ENCODE results near the gene EPHB1. TPM values are rescaled to one million over a fixed set of nuclear protein-coding genes. Genes with fewer than 3 reads are reported as not detected.

EPHB1 gene
- total RNA-seq, 1 donor from 2014 or later, result 1.8 TPM

GRCh38 chr3:135190658-135191057 lies 395.6 kb downstream of the EPHB1 start:
- DNase-seq (ENCODE audit: low spot score, unreplicated experiment), result no peak
- TF ChIP-seq CTCF (IDR thresholded peaks at IDR 0.05; ENCODE audit: unreplicated experiment), result no peak
- H3K27ac Mint-ChIP-seq, result no peak overlapping the region
- no peaks in the 10 kb centered on the region for H3K36me3 Mint-ChIP-seq (ENCODE audit: insufficient read depth)
- no peak overlapping the region for H3K4me3 Mint-ChIP-seq (ENCODE audit: low read depth)
- H3K27me3 Mint-ChIP-seq, result peaks cover 5% of the 10 kb centered on the region
- peaks cover 4% of the 10 kb centered on the region for H3K4me1 Mint-ChIP-seq (ENCODE audit: low read depth)
- no peaks in the 10 kb centered on the region for H3K9me3 Mint-ChIP-seq (ENCODE audit: low read depth)

GRCh38 chr3:135191708-135192107 lies 396.6 kb downstream of the EPHB1 start:
- H3K4me3 Mint-ChIP-seq (ENCODE audit: low read depth), result no peak overlapping the region
- TF ChIP-seq CTCF (IDR thresholded peaks at IDR 0.05; ENCODE audit: unreplicated experiment), result no peak
- H3K27me3 Mint-ChIP-seq, result peaks cover 5% of the 10 kb centered on the region
- no peak for DNase-seq (ENCODE audit: low spot score, unreplicated experiment)
- H3K4me1 Mint-ChIP-seq (ENCODE audit: low read depth), result peaks cover 4% of the 10 kb centered on the region
- H3K27ac Mint-ChIP-seq, result no peak overlapping the region
- no peaks in the 10 kb centered on the region for H3K36me3 Mint-ChIP-seq (ENCODE audit: insufficient read depth)
- H3K9me3 Mint-ChIP-seq (ENCODE audit: low read depth), result no peaks in the 10 kb centered on the region

- Mint-ChIP-seq H3K4me3 (ENCODE audit: low read depth) (no peak overlapping the region), H3K4me1 (ENCODE audit: low read depth) (peaks cover 4% of the 10 kb centered on the region), H3K36me3 (ENCODE audit: insufficient read depth) (no peaks in the 10 kb centered on the region), H3K9me3 (ENCODE audit: low read depth) (no peaks in the 10 kb centered on the region), H3K27ac (no peak overlapping the region), H3K27me3 (peaks cover 5% of the 10 kb centered on the region)
- DNase-seq (ENCODE audit: low spot score, unreplicated experiment), result no peak
- TF ChIP-seq CTCF (IDR thresholded peaks at IDR 0.05; ENCODE audit: unreplicated experiment), result no peak
Measured at GRCh38 chr3:135192929-135193328, 397.9 kb downstream of the EPHB1 start.

GRCh38 chr3:135197246-135197645 lies 402.2 kb downstream of the EPHB1 start:
- Mint-ChIP-seq H3K4me1 (ENCODE audit: low read depth) (peaks cover 3% of the 10 kb centered on the region), H3K27me3 (peaks cover 5% of the 10 kb centered on the region), H3K4me3 (ENCODE audit: low read depth) (no peak overlapping the region), H3K9me3 (ENCODE audit: low read depth) (no peaks in the 10 kb centered on the region), H3K36me3 (ENCODE audit: insufficient read depth) (no peaks in the 10 kb centered on the region), H3K27ac (no peak overlapping the region)
- no peak for TF ChIP-seq CTCF (IDR thresholded peaks at IDR 0.05; ENCODE audit: unreplicated experiment)
- no peak for DNase-seq (ENCODE audit: low spot score, unreplicated experiment)

GRCh38 chr3:135197856-135198255 lies 402.8 kb downstream of the EPHB1 start:
- Mint-ChIP-seq H3K9me3 (ENCODE audit: low read depth) (no peaks in the 10 kb centered on the region), H3K4me1 (ENCODE audit: low read depth) (peaks cover 3% of the 10 kb centered on the region), H3K27ac (no peak overlapping the region), H3K4me3 (ENCODE audit: low read depth) (no peak overlapping the region), H3K27me3 (no peaks in the 10 kb centered on the region), H3K36me3 (ENCODE audit: insufficient read depth) (no peaks in the 10 kb centered on the region)
- no peak for TF ChIP-seq CTCF (IDR thresholded peaks at IDR 0.05; ENCODE audit: unreplicated experiment)
- no peak for DNase-seq (ENCODE audit: low spot score, unreplicated experiment)
